HCT116 (cell line): ENCODE data around the gene COL4A4. TPM values are rescaled to one million over a fixed set of nuclear protein-coding genes. Genes with fewer than 3 reads are reported as not detected.

Experiments
- ATAC-seq: fragments of 200-7000 bp; cut with Tn5 transposase; 2 replicates; pipeline ENCODE4 v1.9.1; 2020; ENCODE audit warnings: mild to moderate bottlenecking, moderate library complexity
- BruUV-seq: library from RNA; stranded (reverse); fragments of 400-500 nt; replicated peaks from 2 replicates; lab custom pipeline; 2021; lab: Mats Ljungman, UMichigan
- CTCF ChIA-PET: fragments of 300-600 bp; sonication (Branson Sonifier 250); formaldehyde crosslinking; loops from one replicate; lab custom pipeline; 2021; ENCODE audit warnings: antibody characterized with exemption; lab: Charles Lee
- POLR2A ChIA-PET: fragments of 300-600, 350-600 bp; sonication (Branson Sonifier 250); formaldehyde crosslinking; loops from one replicate; lab custom pipeline; 2021; ENCODE audit warnings: antibody characterized with exemption; lab: Charles Lee
- RAD21 ChIA-PET, 2 experiments: fragments of 300-600 bp; sonication (Branson Sonifier 250); formaldehyde crosslinking; loops; one replicate each; lab custom pipeline; 2023; ENCODE audit warnings: low total read pairs in 2 of 2; ENCODE audit not compliant: uncharacterized antibody in 2 of 2, unreplicated experiment in 2 of 2, low non-redundant PET in 1 of 2; lab: Charles Lee
- DNase-seq: peaks from one replicate; pipeline ENCODE4 v3.0.0-alpha.2; 2010; ENCODE audit warnings: low read depth, low spot score
- H2AFZ ChIP-seq: fragments of 200-600 bp; shearing (Covaris generic), sonication (generic); 2 replicates; pipeline ENCODE4 v1.6.1; 2017; ENCODE audit warnings: low read depth, mixed run types, mixed read lengths, antibody characterized with exemption, low read length; ENCODE audit not compliant: poor library complexity, severe bottlenecking
- H3K27ac ChIP-seq: 2 replicates; pipeline ENCODE4 v1.5.1; 2012; ENCODE audit warnings: low read depth, low read length
- H3K27me3 ChIP-seq: fragments of 200-600 bp; sonication (generic); 2 replicates; pipeline ENCODE4 v1.6.1; 2016; ENCODE audit warnings: mixed run types, low read length, mixed read lengths; ENCODE audit not compliant: insufficient read depth
- H3K36me3 ChIP-seq, 2 experiments: fragments of 200-500 bp in 1 of 2; fragments of 200-600 bp in 1 of 2; sonication (Bioruptor generic) in 1 of 2; sonication (generic) in 1 of 2; 2 replicates each; pipeline versions ENCODE4 v1.5.1 to v1.6.1; 2014 to 2016; ENCODE audit warnings: low read length in 2 of 2, inconsistent platforms in 1 of 2, mixed read lengths in 1 of 2, mixed run types in 1 of 2; ENCODE audit not compliant: insufficient read depth in 2 of 2, control insufficient read depth in 1 of 2
- H3K4me1 ChIP-seq, 2 experiments: fragments of 200-600 bp in 1 of 2; sonication (generic) in 1 of 2; 2 replicates each; pipeline versions ENCODE4 v1.5.1 to v1.6.1; 2012 to 2017; ENCODE audit warnings: low read length in 2 of 2, inconsistent platforms in 1 of 2, mild to moderate bottlenecking in 1 of 2, mixed read lengths in 1 of 2, mixed run types in 1 of 2, moderate library complexity in 1 of 2; ENCODE audit not compliant: insufficient read depth in 2 of 2, control insufficient read depth in 1 of 2
- H3K4me2 ChIP-seq: fragments of 200-600 bp; sonication (generic); 2 replicates; pipeline ENCODE4 v1.6.1; 2017; ENCODE audit warnings: mixed run types, low read length, mixed read lengths
- H3K4me3 ChIP-seq, 2 experiments: fragments of 200-600 bp in 1 of 2; sonication (generic) in 1 of 2; replicated peaks in 1 of 2; 2 replicates each; pipeline ENCODE4 v1.5.1; 2011 to 2016; ENCODE audit warnings: low read length in 2 of 2, control low read depth in 1 of 2, low read depth in 1 of 2, mild to moderate bottlenecking in 1 of 2, mixed read lengths in 1 of 2, mixed run types in 1 of 2
- H3K79me2 ChIP-seq: fragments of 200-600 bp; sonication (generic); 2 replicates; pipeline ENCODE4 v1.6.1; 2017; ENCODE audit warnings: mild to moderate bottlenecking, mixed run types, low read length, moderate library complexity, mixed read lengths; ENCODE audit not compliant: insufficient read depth
- H3K9ac ChIP-seq: fragments of 200-600 bp; sonication (generic); 2 replicates; pipeline ENCODE4 v1.6.1; 2016; ENCODE audit warnings: low read length, mixed read lengths
- H3K9me2 ChIP-seq: fragments of 200-600 bp; sonication (generic), shearing (Covaris generic); 2 replicates; pipeline ENCODE4 v1.6.1; 2017; ENCODE audit warnings: mixed run types, mild to moderate bottlenecking, moderate library complexity; ENCODE audit not compliant: insufficient read depth
- H3K9me3 ChIP-seq, 2 experiments: fragments of 200-500 bp in 1 of 2; fragments of 200-600 bp in 1 of 2; sonication (Bioruptor generic) in 1 of 2; sonication (generic) in 1 of 2; 2 replicates each; pipeline ENCODE4 v1.6.1; 2014 to 2017; ENCODE audit warnings: low read length in 2 of 2, mixed read lengths in 2 of 2, inconsistent platforms in 1 of 2, low read depth in 1 of 2, mild to moderate bottlenecking in 1 of 2, mixed run types in 1 of 2, moderate library complexity in 1 of 2; ENCODE audit not compliant: control insufficient read depth in 1 of 2, insufficient read depth in 1 of 2
- H4K20me1 ChIP-seq: fragments of 200-600 bp; sonication (generic), shearing (Covaris generic); 2 replicates; pipeline ENCODE4 v1.6.1; 2017; ENCODE audit warnings: mixed run types, mild to moderate bottlenecking, moderate library complexity; ENCODE audit not compliant: insufficient read depth
- CEBPB ChIP-seq: IDR thresholded peaks from 2 replicates; pipeline ENCODE4 v1.6.1; 2012; ENCODE audit warnings: low read depth
- EGR1 ChIP-seq: IDR thresholded peaks from 2 replicates; pipeline ENCODE4 v1.6.1; 2012; ENCODE audit warnings: low read depth
- EZH2 ChIP-seq: fragments of 200-600 bp; sonication (generic); IDR thresholded peaks from 2 replicates; pipeline ENCODE4 v1.6.1; 2017; ENCODE audit warnings: antibody characterized with exemption, mixed run types
- EZH2phosphoT487 ChIP-seq: fragments of 200-600 bp; IDR thresholded peaks from 2 replicates; pipeline ENCODE4 v1.6.1; 2018; ENCODE audit warnings: antibody characterized with exemption, borderline replicate concordance
- MAX ChIP-seq: IDR thresholded peaks from 2 replicates; pipeline ENCODE4 v1.6.1; 2012
- POLR2A ChIP-seq: IDR thresholded peaks from 2 replicates; pipeline ENCODE4 v1.7.0; 2011; ENCODE audit warnings: borderline replicate concordance; ENCODE audit not compliant: insufficient read depth, insufficient read length; ENCODE audit errors: extremely low read depth
- RAD21 ChIP-seq: IDR thresholded peaks from 2 replicates; pipeline ENCODE4 v1.6.1; 2012; ENCODE audit warnings: low read depth, mild to moderate bottlenecking
- SP1 ChIP-seq: IDR thresholded peaks from 2 replicates; pipeline ENCODE4 v1.6.1; 2012; ENCODE audit warnings: low read depth
- SRF ChIP-seq: IDR thresholded peaks from 2 replicates; pipeline ENCODE4 v1.6.1; 2012; ENCODE audit warnings: low read depth
- TCF7L2 ChIP-seq: IDR thresholded peaks from 2 replicates; pipeline ENCODE4 v1.7.0; 2011; ENCODE audit warnings: borderline replicate concordance, inconsistent platforms; ENCODE audit not compliant: insufficient read depth, insufficient read length; ENCODE audit errors: extremely low read depth
- YY1 ChIP-seq: IDR thresholded peaks from 2 replicates; pipeline ENCODE4 v1.6.1; 2011; ENCODE audit warnings: low read length, low read depth, moderate library complexity, mild to moderate bottlenecking; ENCODE audit not compliant: insufficient replicate concordance; ENCODE audit errors: extremely low read depth
- ZFX ChIP-seq: fragments of 450-650 bp; IDR thresholded peaks from 2 replicates; pipeline ENCODE4 v1.6.1; 2017
- intact Hi-C: fragments of 100-400 bp; cut with micrococcal nuclease; formaldehyde crosslinking; loops from 2 replicates; pipeline ENCODE4 v1.10.0; 2022
- total RNA-seq: library from RNA; stranded (reverse); gene quantifications from one replicate; pipeline ENCODE4 v1.2.1, GENCODE V29; 2021; ENCODE audit not compliant: unreplicated experiment

Gene COL4A4
- total RNA-seq, 1 experiment from 2014 or later = 5.9 TPM

- no peak for TF ChIP-seq MAX
Observed at GRCh38 chr2:227029426-227030105, 134.4 kb downstream of the COL4A4 start (continued).

- Histone ChIP-seq H3K27ac (no peak overlapping the region), H3K9me2 (no peaks in the 10 kb centered on the region), H3K27me3 (no peaks in the 10 kb centered on the region), H3K4me3 (no peak overlapping the region), H3K4me2 (no peak overlapping the region), H2AFZ (no peak overlapping the region), H3K4me1 (peaks cover 0 to 4% of the 10 kb centered on the region in 2 experiments; a peak in 1 of 4 replicates), H3K79me2 (no peaks in the 10 kb centered on the region), H3K36me3 (no peaks in the 10 kb centered on the region), H3K9me3 (no peaks in the 10 kb centered on the region), H3K9ac (no peak overlapping the region), H4K20me1 (no peaks in the 10 kb centered on the region)
- intact Hi-C loops = no loop called here
- ATAC-seq (no peak), DNase-seq (no peak)
- ChIA-PET CTCF (no interaction called here), POLR2A (no interaction called here), RAD21 (no interaction called here)
- BruUV-seq = no TSS peak
- TF ChIP-seq EZH2 (no peak), YY1 (no peak), POLR2A (no peak), TCF7L2 (no peak), RAD21 (no peak), ZFX (no peak), EGR1 (no peak), SP1 (no peak)
Observed at GRCh38 chr2:227025510-227025909, 138.5 kb downstream of the COL4A4 start.

GRCh38 chr2:227022608-227023007 lies 141.4 kb downstream of the COL4A4 start:
- no peaks in the 10 kb centered on the region for H3K36me3 ChIP-seq
- peaks cover 0 to 4% of the 10 kb centered on the region in 2 experiments; a peak in 1 of 4 replicates for H3K4me1 ChIP-seq
- DNase-seq (no peak), ATAC-seq (no peak)
- H3K4me2 ChIP-seq = no peak overlapping the region
- H3K27ac ChIP-seq = no peak overlapping the region
- H3K9me3 ChIP-seq = no peaks in the 10 kb centered on the region
- BruUV-seq = no TSS peak
- ChIA-PET RAD21 (no interaction called here), CTCF (no interaction called here), POLR2A (no interaction called here)
- H3K27me3 ChIP-seq = no peaks in the 10 kb centered on the region
- H3K9me2 ChIP-seq = no peaks in the 10 kb centered on the region
- TF ChIP-seq SRF (no peak), SP1 (no peak), EZH2phosphoT487 (no peak), CEBPB (no peak), EZH2 (no peak), TCF7L2 (no peak)
- no peak overlapping the region for H3K4me3 ChIP-seq
- H3K9ac ChIP-seq = no peak overlapping the region
- no peaks in the 10 kb centered on the region for H4K20me1 ChIP-seq
- H2AFZ ChIP-seq = no peak overlapping the region
- no peaks in the 10 kb centered on the region for H3K79me2 ChIP-seq
- intact Hi-C loops = no loop called here
